HT-29 (cell line): ENCODE measurements around the gene FARP1. TPM values are rescaled to one million over a fixed set of nuclear protein-coding genes. Genes with fewer than 3 reads are reported as not detected.

Experiments
- DNase-seq: peaks from one replicate; pipeline ENCODE4 v3.0.0-alpha.2; 2015; ENCODE audit warnings: low spot score
- small RNA-seq: library from RNA; depleted of rRNA; stranded (forward); fragments of <200 nt; gene quantifications from one replicate; pipeline ENCODE3, GENCODE V24; 2014
- total RNA-seq: library from RNA; depleted of rRNA; stranded (reverse); fragments of >200 nt; shearing (Covaris generic); gene quantifications from 2 replicates; pipeline ENCODE4 v1.2.3, GENCODE V29; 2014; rRNA removed

FARP1 gene
- total RNA-seq, 1 experiment from 2014 or later, result 49.0 TPM

DNA sequence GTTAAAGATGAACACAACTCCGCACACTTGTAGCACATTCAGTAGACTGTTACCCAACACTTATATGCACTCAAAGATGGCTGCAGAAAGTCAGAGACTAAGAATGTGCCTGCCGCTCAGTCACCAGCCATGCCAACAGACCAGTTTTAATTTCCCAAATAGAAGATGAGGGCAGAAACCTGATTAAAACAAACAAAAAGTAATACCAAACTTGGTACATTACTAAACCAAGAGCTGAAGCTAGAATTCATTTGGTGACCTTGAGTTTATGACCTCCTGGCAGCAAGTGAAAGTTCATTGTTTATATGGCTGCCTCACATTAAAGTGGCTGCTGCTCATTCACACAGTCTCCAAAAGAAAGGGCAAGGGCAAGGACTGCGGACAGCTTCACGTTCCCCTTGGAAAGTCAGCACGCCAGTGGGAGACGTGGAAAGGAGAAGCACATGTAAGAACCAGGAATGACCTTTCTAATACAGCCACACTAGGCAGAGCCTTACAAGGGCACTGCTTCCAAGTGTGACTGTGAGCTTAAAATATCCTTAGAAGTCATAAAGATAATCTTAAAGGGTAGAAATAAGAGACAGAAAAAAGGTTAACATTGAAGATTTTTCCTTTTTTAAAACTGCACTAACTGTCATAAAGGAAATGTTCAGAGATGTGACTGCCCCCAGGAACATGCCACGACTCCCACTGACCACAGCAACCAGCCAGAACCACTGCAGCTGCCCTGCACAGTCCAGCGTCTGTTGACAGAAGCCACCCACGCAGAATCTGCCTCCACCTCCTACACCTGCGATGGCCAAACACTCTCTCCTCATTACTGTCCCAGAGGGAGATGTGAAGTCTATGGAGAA, 360.5 kb downstream of the FARP1 start:
- peak; percentile 29 for DNase-seq

DNA sequence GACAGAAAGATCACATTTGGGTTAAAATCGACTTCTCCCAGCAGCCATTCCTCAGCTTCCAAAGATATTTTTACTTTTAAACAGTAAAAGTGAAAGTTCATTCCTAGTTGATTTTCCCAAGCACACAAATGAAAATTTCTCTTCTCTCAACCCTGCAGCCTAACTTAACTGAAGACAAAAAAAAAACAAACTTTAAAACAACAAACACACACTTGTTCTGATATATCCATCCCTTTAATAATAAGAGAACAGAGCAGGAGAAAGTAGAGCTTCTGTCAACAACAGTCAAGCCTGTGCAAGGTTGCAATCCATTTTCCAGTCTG, 361.1 kb downstream of the FARP1 start:
- DNase-seq, result no peak

DNA sequence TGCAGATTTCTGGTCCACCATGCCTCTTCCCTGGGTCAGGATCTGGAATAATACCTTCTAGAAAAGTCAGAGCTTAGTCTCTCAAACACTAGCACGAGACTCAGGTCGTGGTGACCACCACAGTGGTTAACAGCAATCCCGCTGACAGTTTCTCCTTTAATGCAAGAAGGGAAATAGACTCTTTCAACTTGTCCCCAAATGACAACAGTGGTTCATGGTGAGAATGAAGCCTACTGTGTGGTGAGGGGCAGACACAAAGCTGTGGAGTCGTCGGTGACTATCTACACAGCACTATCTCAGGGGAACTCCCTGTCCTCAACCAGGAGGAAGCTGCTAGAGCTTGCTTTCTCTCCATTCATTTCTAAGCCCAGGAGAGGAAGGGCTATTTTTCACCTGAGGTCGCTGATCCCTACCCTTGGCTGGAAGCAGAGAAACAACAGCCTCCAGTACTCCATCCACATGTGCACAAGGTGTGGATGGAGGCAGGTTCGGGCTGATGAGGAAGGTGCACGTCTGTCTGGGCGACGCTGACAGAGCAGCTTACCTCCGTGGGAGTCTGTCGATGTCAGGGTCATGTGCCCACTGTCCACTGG, 361.6 kb downstream of the FARP1 start:
- DNase-seq, result no peak

Small RNAs within 50 kb of the gene (small RNA-seq; reads per million reads assigned to genes)
- gene MIR3170, result not detected

Other genes with a start within 250 kb of the FARP1 start
- gene IPO5, start 189.4 kb upstream of the FARP1 start, total RNA-seq, result 135 and 162 TPM in 2 replicates
- not detected in 2 replicates for gene RNF113B, start 34.2 kb downstream of the FARP1 start, total RNA-seq